GM12878 (cell line): ENCODE results near the gene TLR9.

Experiments used
- BCLAF1 ChIP-seq: fragments of 450-650 bp; IDR thresholded peaks from 2 replicates; pipeline ENCODE4 v1.6.1; 2017; ENCODE audit warnings: antibody characterized with exemption, mild to moderate bottlenecking, moderate library complexity
- CREB1 ChIP-seq: IDR thresholded peaks from 2 replicates; pipeline ENCODE4 v1.6.1; 2012; ENCODE audit warnings: low read depth, mild to moderate bottlenecking, inconsistent platforms
- CTCF ChIP-seq, 3 experiments: IDR thresholded peaks in 2 of 3; conservative IDR thresholded peaks in 1 of 3; 2 replicates each; pipeline ENCODE4 v1.5.1; 2011; ENCODE audit warnings: low read depth in 3 of 3, low read length in 3 of 3, mild to moderate bottlenecking in 3 of 3, control low read depth in 2 of 3, moderate library complexity in 2 of 3, inconsistent platforms in 1 of 3, mixed read lengths in 1 of 3; ENCODE audit not compliant: control insufficient read depth in 2 of 3, insufficient read depth in 1 of 3; ENCODE audit errors: extremely low read depth in 1 of 3
- E2F4 ChIP-seq: IDR thresholded peaks from 2 replicates; pipeline ENCODE4 v1.6.1; 2012; ENCODE audit warnings: low read depth, low read length, improper control_type of control experiment
- EP300 ChIP-seq, 2 experiments: fragments of 150-350 bp in 1 of 2; IDR thresholded peaks; 2 replicates each; pipeline ENCODE4 v1.6.1; 2011 to 2012; ENCODE audit warnings: low read depth in 2 of 2, low read length in 2 of 2, borderline replicate concordance in 1 of 2, improper control_type of control experiment in 1 of 2, inconsistent platforms in 1 of 2; ENCODE audit not compliant: control insufficient read depth in 1 of 2
- EZH2 ChIP-seq: IDR thresholded peaks from 2 replicates; pipeline ENCODE4 v1.6.1; 2012; ENCODE audit warnings: low read depth, mild to moderate bottlenecking, control low read depth, inconsistent platforms, low read length, borderline replicate concordance; ENCODE audit not compliant: control insufficient read depth
- FOS ChIP-seq: IDR thresholded peaks from 3 replicates; pipeline ENCODE4 v1.6.1; 2011; ENCODE audit warnings: borderline replicate concordance; ENCODE audit not compliant: insufficient read length; ENCODE audit errors: extremely low read depth
- NFXL1 ChIP-seq: fragments of 450-650 bp; IDR thresholded peaks from 2 replicates; pipeline ENCODE4 v1.6.1; 2017; ENCODE audit warnings: antibody characterized with exemption, mild to moderate bottlenecking, borderline replicate concordance
- POLR2A ChIP-seq: IDR thresholded peaks from 2 replicates; pipeline ENCODE4 v1.6.1; 2011; ENCODE audit warnings: low read depth, mild to moderate bottlenecking, low read length
- POU2F2 ChIP-seq: IDR thresholded peaks from 3 replicates; pipeline ENCODE4 v1.6.1; 2011; ENCODE audit warnings: low read depth, mild to moderate bottlenecking, low read length, borderline replicate concordance
- RELA ChIP-seq: fragments of 450-650 bp; IDR thresholded peaks from 2 replicates; pipeline ENCODE4 v1.8.0; 2014; ENCODE audit warnings: borderline replicate concordance; ENCODE audit not compliant: partially characterized antibody
- SMC3 ChIP-seq: IDR thresholded peaks from 2 replicates; pipeline ENCODE4 v1.6.1; 2011; ENCODE audit warnings: low read length, improper control_type of control experiment, borderline replicate concordance
- WRNIP1 ChIP-seq: IDR thresholded peaks from 2 replicates; pipeline ENCODE4 v1.6.1; 2011; ENCODE audit warnings: low read depth, low read length, improper control_type of control experiment, borderline replicate concordance

GRCh38 chr3:52221563-52222318, 3.7 kb downstream of the TLR9 start:
- TF ChIP-seq NFXL1, result no peak
- no peak for TF ChIP-seq BCLAF1
- no peak for TF ChIP-seq POU2F2
- no peak for TF ChIP-seq POLR2A
- TF ChIP-seq E2F4, result no peak
- TF ChIP-seq RELA, result no peak
- TF ChIP-seq WRNIP1, result no peak
- no peak for TF ChIP-seq FOS
- no peak for TF ChIP-seq CREB1
- TF ChIP-seq SMC3, result no peak
- no peak for TF ChIP-seq CTCF (IDR thresholded peaks at IDR 0.05 in 2 of 3, conservative IDR thresholded peaks at IDR 0.05 in 1 of 3; ENCODE audit: control insufficient read depth in 2 of 3, extremely low read depth in 1 of 3, insufficient read depth in 1 of 3, low read depth in 3 of 3, low read length in 3 of 3)
- no peak for TF ChIP-seq EZH2
- no peak for TF ChIP-seq EP300 (IDR thresholded peaks at IDR 0.05; ENCODE audit: borderline replicate concordance in 1 of 2, control insufficient read depth in 1 of 2, low read depth in 2 of 2, low read length in 2 of 2)
